LNCaP clone FGC (cell line): ENCODE data around the gene SLC22A8.
A peak's percentile ranks its signal among the peaks of the same experiment; 100 is the strongest.
"Not testable (repeated sequence)": the region's sequence is repeated elsewhere in the genome, so short reads cannot be mapped to it uniquely, and the experiment has no call there.

Experiments
- DNase-seq: peaks from one replicate; pipeline ENCODE4 v3.0.0-alpha.2; 2011; ENCODE audit warnings: low read depth
- H3K4me3 ChIP-seq: 2 replicates; pipeline ENCODE4 v1.5.1; 2011; ENCODE audit warnings: mild to moderate bottlenecking, low read depth, low read length, control low read depth
- TF ChIP-seq, protein P1 (sequence below): IDR thresholded peaks from 2 replicates; pipeline ENCODE4 v1.5.1; 2012; ENCODE audit warnings: mild to moderate bottlenecking; ENCODE audit not compliant: control insufficient read depth, insufficient read depth; ENCODE audit errors: extremely low read depth

SLC22A8 gene, protein sequence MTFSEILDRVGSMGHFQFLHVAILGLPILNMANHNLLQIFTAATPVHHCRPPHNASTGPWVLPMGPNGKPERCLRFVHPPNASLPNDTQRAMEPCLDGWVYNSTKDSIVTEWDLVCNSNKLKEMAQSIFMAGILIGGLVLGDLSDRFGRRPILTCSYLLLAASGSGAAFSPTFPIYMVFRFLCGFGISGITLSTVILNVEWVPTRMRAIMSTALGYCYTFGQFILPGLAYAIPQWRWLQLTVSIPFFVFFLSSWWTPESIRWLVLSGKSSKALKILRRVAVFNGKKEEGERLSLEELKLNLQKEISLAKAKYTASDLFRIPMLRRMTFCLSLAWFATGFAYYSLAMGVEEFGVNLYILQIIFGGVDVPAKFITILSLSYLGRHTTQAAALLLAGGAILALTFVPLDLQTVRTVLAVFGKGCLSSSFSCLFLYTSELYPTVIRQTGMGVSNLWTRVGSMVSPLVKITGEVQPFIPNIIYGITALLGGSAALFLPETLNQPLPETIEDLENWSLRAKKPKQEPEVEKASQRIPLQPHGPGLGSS

DNA sequence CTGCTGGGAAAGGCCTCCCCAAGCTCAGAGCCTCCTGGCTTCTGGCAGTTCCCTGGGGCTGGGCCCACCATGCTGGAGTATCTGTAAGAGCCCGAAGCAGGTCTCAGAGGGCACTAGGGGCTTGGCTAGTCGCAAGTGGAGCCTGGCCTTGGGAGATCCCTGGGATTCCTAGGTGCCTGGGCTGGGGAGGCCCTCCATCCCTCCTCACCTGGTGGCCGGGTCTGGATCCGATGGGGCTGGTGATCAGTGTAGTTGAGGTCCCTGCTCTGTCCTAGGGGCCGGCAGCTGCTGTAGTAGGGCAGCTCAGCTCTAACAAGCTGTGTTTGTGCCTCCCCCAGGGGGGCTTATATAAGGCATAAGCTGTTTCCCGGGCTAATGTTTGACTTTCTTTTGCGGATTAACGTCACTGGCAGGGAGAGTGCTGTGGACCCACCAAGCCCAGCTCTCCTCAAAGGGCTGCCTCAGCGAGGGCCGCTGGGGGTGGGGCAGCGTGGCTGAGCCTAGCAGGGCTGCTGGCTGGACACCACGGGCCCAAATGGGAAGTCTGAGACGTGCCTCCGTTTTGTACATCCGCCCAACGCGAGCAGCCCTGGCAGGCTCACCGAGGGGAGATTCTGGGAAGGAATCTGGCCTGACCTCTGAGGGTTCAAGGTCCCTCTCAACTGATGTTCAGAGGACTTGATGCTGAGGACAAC is at the start of gene SLC22A8:
TSS of gene SLC22A8 (minus strand) at position 321 of the 695 bp plus-strand sequence. CDS start 883 bp downstream, outside the sequence.
- DNase-seq: no peak
- no peak within 1 kb of the TSS for H3K4me3 ChIP-seq
- TF ChIP-seq, protein P1, sequence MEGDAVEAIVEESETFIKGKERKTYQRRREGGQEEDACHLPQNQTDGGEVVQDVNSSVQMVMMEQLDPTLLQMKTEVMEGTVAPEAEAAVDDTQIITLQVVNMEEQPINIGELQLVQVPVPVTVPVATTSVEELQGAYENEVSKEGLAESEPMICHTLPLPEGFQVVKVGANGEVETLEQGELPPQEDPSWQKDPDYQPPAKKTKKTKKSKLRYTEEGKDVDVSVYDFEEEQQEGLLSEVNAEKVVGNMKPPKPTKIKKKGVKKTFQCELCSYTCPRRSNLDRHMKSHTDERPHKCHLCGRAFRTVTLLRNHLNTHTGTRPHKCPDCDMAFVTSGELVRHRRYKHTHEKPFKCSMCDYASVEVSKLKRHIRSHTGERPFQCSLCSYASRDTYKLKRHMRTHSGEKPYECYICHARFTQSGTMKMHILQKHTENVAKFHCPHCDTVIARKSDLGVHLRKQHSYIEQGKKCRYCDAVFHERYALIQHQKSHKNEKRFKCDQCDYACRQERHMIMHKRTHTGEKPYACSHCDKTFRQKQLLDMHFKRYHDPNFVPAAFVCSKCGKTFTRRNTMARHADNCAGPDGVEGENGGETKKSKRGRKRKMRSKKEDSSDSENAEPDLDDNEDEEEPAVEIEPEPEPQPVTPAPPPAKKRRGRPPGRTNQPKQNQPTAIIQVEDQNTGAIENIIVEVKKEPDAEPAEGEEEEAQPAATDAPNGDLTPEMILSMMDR: no peak

DNA sequence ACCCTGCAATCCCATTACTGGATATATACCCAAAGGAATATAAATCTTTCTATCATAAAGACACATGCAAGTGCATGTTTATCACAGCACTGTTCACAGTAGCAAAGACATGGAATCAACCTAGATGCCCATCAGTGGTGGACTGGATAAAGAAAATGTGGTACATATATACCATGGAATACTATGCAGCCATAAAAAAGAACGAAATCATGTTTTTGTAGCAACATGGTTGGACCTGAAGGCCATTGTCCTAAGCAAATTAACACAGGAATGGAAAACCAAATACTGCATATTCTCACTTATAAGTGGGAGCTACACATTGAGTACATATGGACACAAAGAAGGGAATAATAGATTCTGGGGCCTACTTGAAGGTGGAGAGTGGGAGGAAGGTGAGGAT is 30.6 kb upstream of the SLC22A8 start:
- DNase-seq, H3K4me3 ChIP-seq: not testable (repeated sequence)

DNA sequence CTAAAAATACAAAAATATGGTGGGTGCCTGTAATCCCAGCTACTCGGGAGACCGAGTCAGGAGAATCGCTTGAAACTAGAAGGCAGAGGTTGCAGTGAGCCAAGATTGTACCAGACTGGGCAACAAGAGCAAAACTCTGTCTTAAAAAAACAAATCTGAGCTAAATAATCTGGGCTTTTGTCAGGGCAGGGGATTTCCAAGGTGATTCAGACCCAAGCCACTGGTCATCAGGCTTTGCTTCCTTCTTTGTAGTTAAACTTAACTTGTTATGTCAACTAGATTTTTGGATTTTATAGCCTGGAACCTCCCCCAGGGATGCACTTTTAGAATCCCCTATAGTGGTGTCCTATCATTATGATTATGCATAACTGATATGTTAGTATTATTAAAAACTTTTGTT is 27.0 kb upstream of the SLC22A8 start:
- no peak overlapping the region for H3K4me3 ChIP-seq
- DNase-seq: no peak
- TF ChIP-seq, protein P1: no peak

DNA sequence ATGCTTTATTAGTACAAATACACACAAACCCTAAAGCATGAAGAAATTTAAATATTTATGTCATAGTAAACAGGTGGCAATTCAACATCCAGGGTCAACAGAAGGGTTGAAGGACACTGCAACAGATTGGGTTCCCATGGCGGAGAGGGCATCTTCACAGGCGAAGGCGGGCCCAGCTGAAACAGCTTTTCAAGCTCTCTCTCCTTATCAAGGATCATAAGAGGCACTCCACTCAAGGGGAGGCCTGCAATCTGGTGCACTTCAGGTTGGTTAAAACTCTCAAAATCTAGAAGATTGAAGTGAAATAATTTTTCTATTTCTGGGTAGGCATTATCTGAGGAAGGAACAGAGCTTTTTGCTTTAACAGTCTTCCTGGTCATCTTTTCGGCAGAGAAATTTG is 16.8 kb upstream of the SLC22A8 start:
- no peak overlapping the region for H3K4me3 ChIP-seq
- DNase-seq: no peak
- TF ChIP-seq, protein P1: no peak

DNA sequence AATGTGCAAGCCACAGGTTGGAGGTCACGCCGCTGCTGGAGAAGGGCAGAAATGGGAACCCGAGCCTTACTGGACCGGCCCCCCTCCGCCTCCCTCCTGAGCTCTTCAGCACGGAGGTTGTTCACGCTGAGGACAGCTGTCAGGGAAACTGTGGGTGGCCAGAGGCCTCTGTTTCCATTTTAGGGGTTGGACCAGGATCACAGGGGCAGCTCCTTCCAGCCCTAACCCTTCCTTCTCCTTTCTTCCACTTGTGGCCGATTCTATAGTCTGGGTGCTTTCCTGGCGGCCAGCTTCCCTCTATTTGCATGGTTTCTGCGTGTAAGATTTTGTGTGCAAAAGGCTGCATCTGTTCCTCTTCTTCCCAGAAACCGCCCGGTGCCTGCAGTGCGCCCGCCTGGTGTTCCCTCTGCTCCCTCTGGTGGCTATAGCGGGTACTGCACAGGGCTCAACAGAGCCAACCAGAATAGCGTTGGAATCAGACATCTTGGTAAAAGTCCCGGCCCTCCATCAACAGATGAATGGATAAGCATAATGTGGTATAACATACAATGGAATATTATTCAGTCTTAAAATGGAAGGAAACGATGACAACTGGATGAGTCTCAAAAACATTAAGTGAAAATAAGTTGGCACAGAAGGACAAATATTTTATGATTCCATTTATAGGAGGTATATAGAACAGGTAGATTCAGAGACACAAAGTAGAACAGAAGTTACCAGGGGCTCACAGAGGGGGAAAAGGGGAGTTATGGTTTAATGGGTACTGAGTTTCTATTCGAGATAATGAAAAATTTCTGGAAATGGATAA is 8.4 kb upstream of the SLC22A8 start:
- TF ChIP-seq, protein P1: peak; percentile 98
- DNase-seq: peak; percentile 26
- H3K4me3 ChIP-seq: no peak overlapping the region

DNA sequence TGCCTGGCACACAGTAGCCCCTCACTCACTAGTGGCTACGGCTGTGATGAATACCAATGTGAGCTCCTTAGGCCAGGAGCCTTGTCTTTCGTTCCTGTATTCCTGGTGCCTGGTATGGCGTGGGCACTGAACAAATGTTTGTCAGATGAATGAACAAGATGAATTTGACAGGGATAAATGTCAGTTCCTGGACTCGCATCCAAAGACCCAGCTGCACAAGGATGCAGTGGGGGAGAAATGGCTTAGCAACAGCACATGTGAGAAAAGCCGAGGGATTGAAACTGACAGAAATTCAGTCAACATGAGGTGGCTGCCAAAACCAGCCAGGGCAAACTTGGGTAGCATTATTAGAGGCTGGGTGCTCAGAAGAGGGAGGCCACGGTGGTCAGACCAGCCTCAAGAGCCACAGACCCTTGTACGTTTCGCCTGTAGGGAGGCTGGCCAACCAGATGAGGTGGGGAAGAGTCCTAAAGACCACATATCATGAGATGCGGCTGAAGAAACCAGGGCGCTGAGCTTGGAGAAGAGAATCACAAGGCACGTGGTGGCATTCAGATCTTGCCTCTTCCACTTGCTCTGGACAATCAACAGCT is 7.7 kb upstream of the SLC22A8 start:
- TF ChIP-seq, protein P1: no peak
- H3K4me3 ChIP-seq: no peak overlapping the region
- DNase-seq: no peak
